Aorta (tissue), 5 donors: ENCODE measurements around the gene ATF6. TPM values are rescaled to one million over a fixed set of nuclear protein-coding genes. Genes with fewer than 3 reads are reported as not detected.
A peak's percentile ranks its signal among the peaks of the same experiment; 100 is the strongest.
"Not testable (repeated sequence)": the region's sequence is repeated elsewhere in the genome, so short reads cannot be mapped to it uniquely, and the experiment has no call there.

ENCODE experiments used
- ATAC-seq: fragments of 200-7000 bp; cut with Tn5 transposase; one replicate; pipeline ENCODE4 v1.9.1; 2022; ENCODE audit warnings: moderate library complexity; ENCODE audit not compliant: low FRiP score
- DNase-seq, 2 donors: peaks; one replicate each; pipeline ENCODE4 v3.0.0-alpha.2; 2020
- H3K27ac ChIP-seq, 2 donors: one replicate each; pipeline ENCODE4 v1.5.1; 2013; ENCODE audit warnings: low read length in 2 of 2, mild to moderate bottlenecking in 2 of 2, moderate library complexity in 2 of 2, control low read depth in 1 of 2, inconsistent platforms in 1 of 2, low read depth in 1 of 2
- H3K27me3 ChIP-seq, 2 donors: one replicate each; pipeline ENCODE4 v1.6.1; 2013; ENCODE audit warnings: control low read depth in 1 of 2, low read length in 1 of 2, mild to moderate bottlenecking in 1 of 2, moderate library complexity in 1 of 2; ENCODE audit not compliant: insufficient read depth in 2 of 2, control insufficient read depth in 1 of 2
- H3K36me3 ChIP-seq, 2 donors: one replicate each; pipeline ENCODE4 v1.6.1; 2013; ENCODE audit warnings: control low read depth in 1 of 2, low read length in 1 of 2, mild to moderate bottlenecking in 1 of 2; ENCODE audit not compliant: insufficient read depth in 2 of 2, control insufficient read depth in 1 of 2
- H3K4me1 ChIP-seq, 2 donors: one replicate each; pipeline ENCODE4 v1.6.1; 2013; ENCODE audit warnings: low read length in 2 of 2, control low read depth in 1 of 2, mild to moderate bottlenecking in 1 of 2, moderate library complexity in 1 of 2; ENCODE audit not compliant: insufficient read depth in 2 of 2, control insufficient read depth in 1 of 2
- H3K4me3 ChIP-seq, 2 donors: one replicate each; pipeline ENCODE4 v1.5.1; 2013; ENCODE audit warnings: low read length in 2 of 2, control low read depth in 1 of 2, mild to moderate bottlenecking in 1 of 2
- H3K9me3 ChIP-seq: one replicate; pipeline ENCODE4 v1.6.1; 2013; ENCODE audit warnings: mild to moderate bottlenecking, low read length; ENCODE audit not compliant: control insufficient read depth
- WGBS, 2 donors: extraction: QIAGEN DNeasy Blood & Tissue Kit; methylation state at CpG; one replicate each; pipeline ENCODE4 v1.1.7; 2013; 5-methylcytosine and 5-hydroxymethylcytosine counted together
- intact Hi-C, 2 donors: fragments of 100-400 bp; cut with DNase I; formaldehyde crosslinking; loops; one replicate each; pipeline versions ENCODE4 v1.14.2 to v1.15.0; 2022
- polyA plus RNA-seq, 2 donors: library from polyadenylated mRNA; stranded (reverse); fragments of 200-250 nt; gene quantifications; one replicate each; pipeline ENCODE4 v1.2.3, GENCODE V29; 2013
- total RNA-seq, 2 donors: library from RNA; stranded (reverse); fragmentation: NEBNext Ultra II Directional; extraction: Animal tissue kit (Norgen Biotek cat#: 25700); gene quantifications; one replicate each; pipeline ENCODE4 v1.2.1, GENCODE V29; 2021
- donor health status: healthy with polysubstance abuse.
- donor health status: Bipolar disorder and iron deficiency.
- donor health status: DM: no; HTN: no; CAD: no.
- donor health status: DM: no; HTN: no; CAD: no.
- donor health status: DM: yes; HTN: yes; CAD: no.

The ATF6 gene
- total and polyA plus RNA-seq, 4 donors: 6.1 to 30.5 (median 18.7) TPM

DNA sequence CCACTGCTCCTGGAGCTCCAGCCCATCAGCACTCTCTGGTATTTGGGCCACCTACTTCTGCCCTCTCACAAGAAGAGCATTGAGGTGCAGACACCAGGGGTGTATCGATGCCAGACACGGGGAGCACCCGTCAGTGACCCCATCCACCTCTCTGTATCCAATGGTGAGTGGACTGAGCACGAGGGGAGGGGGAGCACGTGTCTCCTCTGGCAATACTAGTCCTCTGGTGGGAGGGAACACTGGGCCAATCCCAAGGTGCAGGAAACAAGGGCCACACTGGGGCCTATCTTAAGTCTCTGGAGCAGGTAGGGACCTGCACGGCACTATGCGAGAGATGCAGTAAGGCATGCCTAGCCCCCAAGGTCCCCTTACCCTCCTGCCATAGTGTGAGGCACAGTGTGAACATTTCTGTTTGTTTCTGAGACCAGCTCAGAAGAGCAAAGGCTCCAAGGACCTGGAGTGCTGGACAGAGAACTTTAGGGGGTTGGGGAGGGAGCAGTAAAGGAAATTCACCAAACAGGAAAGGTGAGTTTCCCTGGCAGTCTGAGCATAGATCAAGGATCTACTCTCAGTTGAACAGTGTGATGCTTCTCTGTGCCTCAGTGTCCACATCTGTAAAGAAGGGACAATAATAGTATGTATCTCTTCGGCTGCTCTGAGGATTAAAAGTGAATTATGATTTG, 42.5 kb upstream of the ATF6 start:
- 80 to 86% methylated on average over 8 of the region's 8 CpGs for WGBS, 2 donors
- no peak for ATAC-seq
- no peaks in the 10 kb centered on the region for H3K4me1 ChIP-seq
- intact Hi-C loops: no loop called here
- H3K27ac ChIP-seq: no peak overlapping the region
- no peaks in the 10 kb centered on the region for H3K27me3 ChIP-seq
- no peak overlapping the region for H3K4me3 ChIP-seq
- no peak for DNase-seq
- H3K9me3 ChIP-seq: no peaks in the 10 kb centered on the region
- H3K36me3 ChIP-seq: no peaks in the 10 kb centered on the region

DNA sequence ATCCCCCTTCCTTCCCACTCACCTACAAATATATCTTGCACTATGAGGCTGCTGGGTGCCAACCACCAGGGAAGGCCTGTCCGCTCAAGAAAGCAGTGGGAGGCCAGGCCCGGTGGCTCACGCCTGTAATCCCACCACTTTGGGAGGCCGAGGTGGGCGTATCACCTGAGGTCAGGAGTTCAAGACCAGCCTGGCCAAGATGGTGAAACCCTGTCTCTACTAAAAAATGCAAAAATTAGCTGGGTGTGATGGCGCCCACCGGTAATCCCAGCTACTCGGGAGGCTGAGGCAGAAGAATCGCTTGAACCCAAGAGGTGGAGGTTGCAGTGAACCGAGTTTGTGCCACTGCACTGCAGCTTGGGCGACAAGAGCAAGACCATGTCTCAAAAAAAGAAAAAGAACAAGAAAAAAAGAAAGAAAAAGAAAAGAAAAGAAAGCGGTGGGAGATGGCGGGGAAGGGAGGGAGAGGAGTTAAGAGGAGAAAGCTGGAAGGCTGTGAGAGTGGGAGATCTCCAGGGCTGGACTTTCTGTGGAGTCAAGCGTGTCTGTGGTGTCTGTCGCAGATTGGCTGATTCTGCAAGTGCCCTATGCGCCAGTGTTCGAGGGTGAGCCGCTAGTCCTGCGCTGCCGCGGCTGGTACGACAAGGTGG, 40.7 kb upstream of the ATF6 start:
- DNase-seq, H3K9me3 ChIP-seq, intact Hi-C loops, H3K27ac ChIP-seq, H3K4me1 ChIP-seq, ATAC-seq, H3K27me3 ChIP-seq, H3K36me3 ChIP-seq: not testable (repeated sequence)
- peak overlapping the region; percentile 45 to 57 for H3K4me3 ChIP-seq
- whole genome bisulfite sequencing, 2 donors: 42% methylated on average over 22 of the region's 22 CpGs

DNA sequence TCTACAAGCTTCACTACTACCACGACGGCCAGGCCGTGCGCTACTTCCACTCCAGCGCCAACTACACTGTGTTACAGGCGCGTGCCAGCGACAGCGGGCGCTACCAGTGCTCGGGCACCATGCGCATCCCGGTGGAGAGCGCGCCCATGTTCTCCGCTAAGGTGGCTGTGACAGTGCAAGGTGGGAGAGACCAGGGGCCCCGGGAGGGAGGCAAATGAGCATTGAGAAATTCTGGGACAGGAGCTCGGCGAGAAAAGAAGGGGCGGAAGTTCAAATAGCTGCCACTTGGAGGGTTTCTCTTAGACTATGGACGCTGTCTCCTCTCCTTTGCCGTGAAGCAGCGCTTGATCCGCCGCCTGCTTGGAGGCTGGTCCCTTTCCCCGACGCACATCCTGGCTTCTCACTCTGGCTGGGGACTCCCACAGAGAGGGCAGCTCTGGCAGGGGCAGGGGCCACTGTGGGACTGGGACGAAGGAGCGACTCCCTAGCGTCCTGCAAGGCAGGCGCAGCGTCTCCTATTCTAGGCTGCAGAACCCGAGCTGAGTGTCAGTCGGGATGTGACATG, 40.1 kb upstream of the ATF6 start:
- no peaks in the 10 kb centered on the region for H3K27me3 ChIP-seq
- no peaks in the 10 kb centered on the region for H3K9me3 ChIP-seq
- peak overlapping the region; percentile 45 to 57 for H3K4me3 ChIP-seq
- no peaks in the 10 kb centered on the region for H3K4me1 ChIP-seq
- ATAC-seq (peak; percentile 50), DNase-seq (peak; percentile 74 to 81)
- H3K36me3 ChIP-seq: no peaks in the 10 kb centered on the region
- peak overlapping the region in 1 of 2 donors; percentile 60 for H3K27ac ChIP-seq
- 0 to 1% methylated on average over 34 of the region's 34 CpGs for WGBS, 2 donors
- intact Hi-C loops: no loop called here

DNA sequence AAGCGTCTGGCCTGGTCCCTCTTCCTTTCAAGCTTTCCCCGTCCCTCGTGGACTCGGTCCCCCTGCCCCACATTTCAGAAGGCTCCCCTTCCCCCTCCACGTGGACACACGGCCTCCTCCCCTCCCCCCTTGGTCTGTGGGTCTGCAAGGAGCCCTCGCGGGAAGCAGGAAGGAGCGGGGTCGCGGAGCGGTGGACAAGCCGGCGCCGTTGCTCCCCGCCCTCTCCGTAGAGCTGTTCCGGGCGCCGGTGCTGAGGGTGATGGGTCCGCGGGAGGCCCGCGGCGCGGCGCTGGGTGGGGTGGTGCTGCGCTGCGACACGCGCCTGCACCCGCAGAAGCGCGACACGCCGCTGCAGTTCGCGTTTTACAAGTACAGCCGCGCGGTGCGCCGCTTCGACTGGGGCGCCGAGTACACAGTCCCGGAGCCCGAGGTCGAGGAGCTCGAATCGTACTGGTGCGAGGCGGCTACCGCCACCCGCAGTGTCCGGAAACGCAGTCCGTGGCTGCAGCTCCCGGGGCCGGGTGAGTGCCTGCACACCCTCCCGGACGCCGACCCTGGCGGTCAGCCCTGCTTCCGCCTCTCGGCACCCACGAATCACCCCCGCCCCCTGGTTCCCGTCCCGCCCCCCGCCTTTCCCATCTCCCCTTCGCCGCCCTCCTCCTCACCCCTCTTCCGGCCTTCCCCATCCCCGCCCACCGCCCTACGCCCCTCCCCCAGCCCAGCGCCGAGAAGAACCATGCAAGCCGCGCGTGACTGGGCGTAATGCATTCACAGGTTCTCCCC, 39.5 kb upstream of the ATF6 start:
- intact Hi-C loops: no loop called here
- peak overlapping the region; percentile 32 to 70 for H3K27ac ChIP-seq
- 0 to 1% methylated on average over 57 to 83 of the region's 83 CpGs for WGBS, 2 donors

DNA sequence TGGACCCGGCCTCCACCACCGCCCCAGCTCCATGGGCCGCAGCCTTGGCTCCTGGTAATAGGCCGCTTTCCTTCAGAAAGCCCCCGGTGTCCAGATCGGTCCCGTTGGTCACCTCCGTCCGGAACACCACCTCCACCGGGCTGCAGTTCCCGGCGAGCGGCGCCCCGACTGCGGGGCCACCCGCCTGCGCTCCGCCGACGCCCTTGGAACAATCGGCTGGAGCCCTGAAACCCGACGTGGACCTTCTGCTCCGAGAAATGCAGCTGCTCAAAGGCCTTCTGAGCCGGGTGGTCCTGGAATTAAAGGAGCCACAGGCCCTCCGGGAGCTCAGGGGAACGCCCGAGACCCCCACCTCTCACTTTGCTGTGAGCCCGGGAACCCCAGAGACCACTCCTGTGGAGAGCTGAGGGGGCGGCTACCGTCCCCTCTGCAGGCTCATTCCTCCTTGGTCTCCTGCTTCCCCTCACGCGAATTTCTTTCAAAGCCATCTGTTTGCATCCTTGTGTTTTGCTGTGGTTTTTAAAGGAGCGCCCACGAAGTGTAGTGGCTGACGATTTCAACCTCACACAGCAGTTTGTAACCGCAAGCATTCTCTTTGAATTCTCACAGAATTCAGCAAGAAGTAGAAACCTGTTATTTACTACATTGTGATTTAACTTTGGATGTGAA, 38.7 kb upstream of the ATF6 start:
- intact Hi-C loops: no loop called here
- no peaks in the 10 kb centered on the region for H3K27me3 ChIP-seq

More for the DNA sequence above, 39.5 kb upstream of the ATF6 start:
- Histone ChIP-seq H3K9me3 (no peaks in the 10 kb centered on the region), H3K36me3 (no peaks in the 10 kb centered on the region), H3K27me3 (no peaks in the 10 kb centered on the region), H3K4me1 (no peaks in the 10 kb centered on the region), H3K4me3 (peak overlapping the region; percentile 45 to 57)
- DNase-seq (peak; percentile 92 to 95), ATAC-seq (peak; percentile 93)

DNA sequence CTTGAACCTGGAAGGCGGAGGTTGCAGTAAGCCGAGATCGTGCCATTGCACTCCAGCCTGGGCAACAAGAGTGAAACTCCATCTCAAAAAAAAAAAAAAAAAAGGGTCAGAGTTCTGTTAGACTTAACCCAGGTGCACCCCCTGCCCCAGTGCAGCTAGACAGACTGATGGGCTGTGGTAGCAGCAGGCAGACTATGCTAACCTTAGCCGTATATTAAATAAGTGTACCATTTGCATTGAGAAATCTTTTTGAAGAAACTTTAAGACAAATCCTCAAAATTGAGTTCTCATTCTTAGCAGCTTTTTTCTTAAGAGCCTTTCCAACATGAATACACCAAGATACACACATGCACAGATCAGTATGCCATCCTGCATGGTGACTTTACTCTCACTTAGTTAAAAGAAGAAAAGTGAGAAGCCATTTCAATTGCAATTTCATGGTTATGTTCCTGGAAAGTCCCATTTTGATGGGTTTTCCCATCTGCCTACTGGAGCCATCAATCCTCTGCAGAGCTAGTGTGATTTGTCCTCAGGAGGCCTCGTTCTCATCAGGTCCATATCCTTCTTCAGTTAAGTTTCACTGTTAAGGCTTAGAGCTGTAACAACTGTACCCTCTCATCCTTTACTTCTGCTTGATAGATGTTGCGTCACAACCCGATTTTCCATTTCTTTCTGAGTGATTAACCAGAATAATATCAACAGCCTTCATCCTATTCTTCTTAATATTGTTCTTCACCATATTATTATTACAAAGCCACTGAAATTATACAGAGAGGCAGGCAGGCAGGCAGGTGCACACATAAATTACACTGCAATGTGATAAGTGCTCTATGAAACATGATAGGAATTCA, 37.5 kb upstream of the ATF6 start:
- no peaks in the 10 kb centered on the region for H3K4me1 ChIP-seq
- DNase-seq (no peak), ATAC-seq (no peak)
- H3K36me3 ChIP-seq: no peaks in the 10 kb centered on the region
- H3K27ac ChIP-seq: no peak overlapping the region
- intact Hi-C loops: no loop called here
- no peaks in the 10 kb centered on the region for H3K9me3 ChIP-seq
- H3K27me3 ChIP-seq: no peaks in the 10 kb centered on the region
- 81 to 88% methylated on average over 5 to 7 of the region's 7 CpGs for WGBS, 2 donors
- H3K4me3 ChIP-seq: no peak overlapping the region

More for the DNA sequence above, 38.7 kb upstream of the ATF6 start:
- Histone ChIP-seq H3K9me3 (no peaks in the 10 kb centered on the region), H3K4me1 (no peaks in the 10 kb centered on the region), H3K4me3 (peak overlapping the region; percentile 45 to 57), H3K27ac (peak overlapping the region; percentile 32 to 70), H3K36me3 (no peaks in the 10 kb centered on the region)
- ATAC-seq: peak; percentile 1
- no peak for DNase-seq
- WGBS, 2 donors: 2% methylated on average over 38 of the region's 38 CpGs

DNA sequence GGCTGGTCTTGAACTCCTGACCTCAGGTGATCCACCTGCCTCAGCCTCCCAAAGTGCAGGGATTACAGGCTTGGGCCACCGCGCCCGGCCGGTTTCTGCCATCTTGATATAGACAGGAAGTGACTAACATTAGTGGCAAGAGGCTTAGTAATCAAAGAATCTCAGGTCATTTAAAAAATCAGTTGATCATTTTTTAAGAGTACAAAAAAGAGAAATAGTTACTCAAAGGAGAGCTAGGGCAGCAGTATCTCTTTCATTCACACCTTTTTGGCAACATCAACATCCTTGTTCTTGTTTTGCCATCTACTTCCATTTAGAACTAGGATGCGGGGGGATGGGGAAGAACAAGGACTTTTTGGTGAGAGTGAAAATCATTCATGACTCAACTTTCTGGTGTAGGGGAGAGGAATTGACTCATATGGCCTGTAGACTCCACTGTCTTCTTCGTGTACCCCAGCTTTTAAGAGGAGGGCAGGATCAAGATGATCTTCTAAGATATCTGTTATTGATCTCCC, 36.0 kb upstream of the ATF6 start:
- 66 to 79% methylated on average over 6 of the region's 6 CpGs for WGBS, 2 donors
- H3K27me3 ChIP-seq: no peaks in the 10 kb centered on the region
- no peaks in the 10 kb centered on the region for H3K9me3 ChIP-seq
- ATAC-seq (no peak), DNase-seq (no peak)
- no peaks in the 10 kb centered on the region for H3K36me3 ChIP-seq
- H3K4me3 ChIP-seq: no peak overlapping the region
- no peak overlapping the region for H3K27ac ChIP-seq
- intact Hi-C loops: no loop called here
- H3K4me1 ChIP-seq: no peaks in the 10 kb centered on the region
